CD14-positive monocyte (primary cell): ENCODE measurements around the gene TMEM95. TPM values are rescaled to one million over a fixed set of nuclear protein-coding genes. Genes with fewer than 3 reads are reported as not detected.
A peak's percentile ranks its signal among the peaks of the same experiment; 100 is the strongest.

ENCODE experiments used
- DNase-seq, 3 donors: peaks; one replicate each; pipeline ENCODE4 v3.0.0-alpha.2; 2011 to 2022
- H2AFZ ChIP-seq: 2 replicates; pipeline ENCODE4 v1.6.0; 2012; ENCODE audit warnings: mild to moderate bottlenecking, low read depth, low read length, inconsistent platforms; ENCODE audit not compliant: insufficient read depth, poor library complexity, severe bottlenecking
- H3K27ac ChIP-seq, 2 donors: 1 replicate in 1 of 2; 2 replicates in 1 of 2; pipeline ENCODE4 v1.5.1; 2012 to 2013; ENCODE audit warnings: low read length in 2 of 2, control low read depth in 1 of 2, inconsistent platforms in 1 of 2, low read depth in 1 of 2, mild to moderate bottlenecking in 1 of 2
- H3K27me3 ChIP-seq, 2 donors: one replicate each; pipeline versions ENCODE4 v1.6.0 to v1.6.1; 2011 to 2013; ENCODE audit warnings: low read length in 2 of 2; ENCODE audit not compliant: control insufficient read depth in 2 of 2, insufficient read depth in 2 of 2
- H3K36me3 ChIP-seq, 2 donors: replicated peaks in 1 of 2; 1 replicate in 1 of 2; 2 replicates in 1 of 2; pipeline versions ENCODE4 v1.5.1 to v1.6.1; 2012 to 2013; ENCODE audit warnings: low read length in 2 of 2, control low read depth in 1 of 2, inconsistent platforms in 1 of 2, mild to moderate bottlenecking in 1 of 2; ENCODE audit not compliant: insufficient read depth in 2 of 2, control insufficient read depth in 1 of 2
- H3K4me1 ChIP-seq, 2 donors: 1 replicate in 1 of 2; 2 replicates in 1 of 2; pipeline versions ENCODE4 v1.5.1 to v1.6.1; 2012 to 2013; ENCODE audit warnings: low read length in 2 of 2, control low read depth in 1 of 2, inconsistent platforms in 1 of 2, mild to moderate bottlenecking in 1 of 2, moderate library complexity in 1 of 2; ENCODE audit not compliant: insufficient read depth in 2 of 2, control insufficient read depth in 1 of 2
- H3K4me2 ChIP-seq: replicated peaks from 2 replicates; pipeline ENCODE3; 2012; ENCODE audit warnings: low read length, moderate library complexity, mild to moderate bottlenecking; ENCODE audit not compliant: poor library complexity, severe bottlenecking; ENCODE audit errors: extremely low read depth
- H3K4me3 ChIP-seq, 3 experiments: fragments of 200-600 bp in 1 of 3; sonication (generic) in 1 of 3; replicated peaks in 1 of 3; 1 replicate in 2 of 3; 2 replicates in 1 of 3; pipeline ENCODE4 v1.5.1; 2011 to 2013; ENCODE audit warnings: low read length in 3 of 3, mild to moderate bottlenecking in 3 of 3, control low read depth in 2 of 3, low read depth in 2 of 3, inconsistent platforms in 1 of 3, moderate library complexity in 1 of 3
- H3K79me2 ChIP-seq: 2 replicates; pipeline ENCODE4 v1.6.0; 2012; ENCODE audit warnings: mild to moderate bottlenecking, control low read depth, inconsistent platforms, low read length, moderate library complexity; ENCODE audit not compliant: insufficient read depth
- H3K9ac ChIP-seq: 2 replicates; pipeline ENCODE4 v1.6.0; 2017; ENCODE audit warnings: low read length, mild to moderate bottlenecking; ENCODE audit not compliant: insufficient read depth, poor library complexity, severe bottlenecking
- H3K9me3 ChIP-seq, 2 donors: replicated peaks in 1 of 2; 1 replicate in 1 of 2; 2 replicates in 1 of 2; pipeline versions ENCODE4 v1.5.1 to v1.6.1; 2012 to 2013; ENCODE audit warnings: low read length in 2 of 2, control low read depth in 1 of 2; ENCODE audit not compliant: control insufficient read depth in 1 of 2, insufficient read depth in 1 of 2
- H4K20me1 ChIP-seq: 2 replicates; pipeline ENCODE4 v1.6.0; 2012; ENCODE audit warnings: mild to moderate bottlenecking, low read length, control low read depth, moderate library complexity; ENCODE audit not compliant: insufficient read depth
- H3K27ac Mint-ChIP-seq, 7 donors: one replicate each; pipeline ENCODE4 v1.8.0; 2020; ENCODE audit warnings: mild to moderate bottlenecking in 7 of 7, mixed read lengths in 7 of 7, moderate library complexity in 6 of 7, inconsistent platforms in 2 of 7
- H3K27me3 Mint-ChIP-seq, 3 donors: one replicate each; pipeline ENCODE4 v1.8.0; 2021 to 2022; ENCODE audit warnings: low read depth in 3 of 3, mild to moderate bottlenecking in 3 of 3, mixed read lengths in 3 of 3, moderate library complexity in 3 of 3, inconsistent platforms in 1 of 3
- H3K36me3 Mint-ChIP-seq, 2 donors: one replicate each; pipeline ENCODE4 v1.8.0; 2020; ENCODE audit warnings: mixed read lengths in 2 of 2, inconsistent platforms in 1 of 2, mild to moderate bottlenecking in 1 of 2
- H3K4me1 Mint-ChIP-seq: one replicate; pipeline ENCODE4 v1.8.0; 2020; ENCODE audit warnings: mild to moderate bottlenecking, mixed read lengths
- H3K4me3 Mint-ChIP-seq, 2 donors: one replicate each; pipeline ENCODE4 v1.8.0; 2020; ENCODE audit warnings: mild to moderate bottlenecking in 2 of 2, mixed read lengths in 2 of 2, moderate library complexity in 1 of 2
- H3K9me3 Mint-ChIP-seq, 7 donors: one replicate each; pipeline ENCODE4 v1.8.0; 2020 to 2022; ENCODE audit warnings: mixed read lengths in 7 of 7, mild to moderate bottlenecking in 6 of 7, moderate library complexity in 6 of 7, inconsistent platforms in 2 of 7
- WGBS: methylation state at CpG from one replicate; pipeline ENCODE4 v1.1.5; 2013; ENCODE audit warnings: missing lambda C conversion rate; ENCODE audit not compliant: insufficient coverage; 5-methylcytosine and 5-hydroxymethylcytosine counted together
- intact Hi-C, 2 donors: fragments of 100-400 bp; cut with micrococcal nuclease; formaldehyde crosslinking; loops; one replicate each; pipeline versions ENCODE4 v1.15.0 to v1.15.1; 2023
- polyA plus RNA-seq, 3 donors: library from polyadenylated mRNA; depleted of rRNA in 1 of 3; unstranded in 2 of 3; stranded (reverse) in 1 of 3; fragments of 300-500 nt in 2 of 3; fragments of >200 nt in 1 of 3; fragmentation: Illumina TruSeq in 2 of 3; gene quantifications; 1 replicate in 2 of 3; 2 replicates in 1 of 3; pipeline ENCODE4 v1.2.3, GENCODE V29; 2012 to 2021
- TF ChIP-seq, protein P1 (sequence below): fragments of 200-600 bp; IDR thresholded peaks from one replicate; pipeline ENCODE4 v1.8.0; 2022; ENCODE audit warnings: antibody characterized with exemption, mild to moderate bottlenecking

Gene TMEM95
- polyA plus RNA-seq, 3 donors, result not detected

DNA sequence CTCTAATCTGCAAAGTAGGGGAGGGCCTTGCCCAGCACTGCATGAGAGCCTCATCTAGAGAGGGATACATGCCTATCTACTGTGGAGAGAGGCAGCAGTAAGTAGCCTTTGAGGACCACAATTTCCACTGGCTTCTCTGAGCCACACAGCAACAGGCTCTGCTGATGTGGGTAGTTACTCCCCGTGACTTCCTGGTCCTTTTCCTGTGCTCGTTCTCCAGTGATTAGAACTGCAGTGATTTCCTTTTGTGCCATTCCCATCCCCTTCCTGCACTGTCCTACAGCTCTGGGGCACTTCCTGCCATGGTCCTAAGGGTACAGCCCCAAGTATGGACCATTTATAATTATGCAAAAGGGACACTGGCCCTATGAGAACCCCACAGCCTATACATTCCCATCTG is 36.4 kb downstream of the TMEM95 start:
- Mint-ChIP-seq H3K4me1 (peaks cover 15% of the 10 kb centered on the region), H3K36me3 (peaks cover 49 to 61% of the 10 kb centered on the region in 2 donors), H3K4me3 (no peak overlapping the region), H3K9me3 (peaks cover 0 to 2% (median 0%) of the 10 kb centered on the region in 7 donors), H3K27me3 (peaks cover under 1 to 5% (median 3%) of the 10 kb centered on the region in 3 donors), H3K27ac (no peak overlapping the region)
- H3K27me3 ChIP-seq, result no peaks in the 10 kb centered on the region
- intact Hi-C loops, result loop anchor here in 1 of 2 donors (5.0 kb wide), 1 partner anchor 39 kb away; the partner anchor contains the start of gene KCTD11
- no peak overlapping the region for H3K27ac ChIP-seq
- H3K9ac ChIP-seq, result no peak overlapping the region
- DNase-seq, result no peak
- no peaks in the 10 kb centered on the region for H3K79me2 ChIP-seq
- peaks cover 31 to 52% of the 10 kb centered on the region in 2 donors for H3K36me3 ChIP-seq
- WGBS, result 29% methylated on average over 2 of the region's 2 CpGs
- TF ChIP-seq, protein P1, sequence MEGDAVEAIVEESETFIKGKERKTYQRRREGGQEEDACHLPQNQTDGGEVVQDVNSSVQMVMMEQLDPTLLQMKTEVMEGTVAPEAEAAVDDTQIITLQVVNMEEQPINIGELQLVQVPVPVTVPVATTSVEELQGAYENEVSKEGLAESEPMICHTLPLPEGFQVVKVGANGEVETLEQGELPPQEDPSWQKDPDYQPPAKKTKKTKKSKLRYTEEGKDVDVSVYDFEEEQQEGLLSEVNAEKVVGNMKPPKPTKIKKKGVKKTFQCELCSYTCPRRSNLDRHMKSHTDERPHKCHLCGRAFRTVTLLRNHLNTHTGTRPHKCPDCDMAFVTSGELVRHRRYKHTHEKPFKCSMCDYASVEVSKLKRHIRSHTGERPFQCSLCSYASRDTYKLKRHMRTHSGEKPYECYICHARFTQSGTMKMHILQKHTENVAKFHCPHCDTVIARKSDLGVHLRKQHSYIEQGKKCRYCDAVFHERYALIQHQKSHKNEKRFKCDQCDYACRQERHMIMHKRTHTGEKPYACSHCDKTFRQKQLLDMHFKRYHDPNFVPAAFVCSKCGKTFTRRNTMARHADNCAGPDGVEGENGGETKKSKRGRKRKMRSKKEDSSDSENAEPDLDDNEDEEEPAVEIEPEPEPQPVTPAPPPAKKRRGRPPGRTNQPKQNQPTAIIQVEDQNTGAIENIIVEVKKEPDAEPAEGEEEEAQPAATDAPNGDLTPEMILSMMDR, result no peak
- no peak overlapping the region for H3K4me2 ChIP-seq
- no peak overlapping the region for H3K4me3 ChIP-seq
- H2AFZ ChIP-seq, result no peak overlapping the region
- H3K9me3 ChIP-seq, result no peaks in the 10 kb centered on the region
- H4K20me1 ChIP-seq, result no peaks in the 10 kb centered on the region
- peaks cover 15 to 19% of the 10 kb centered on the region in 2 donors for H3K4me1 ChIP-seq

DNA sequence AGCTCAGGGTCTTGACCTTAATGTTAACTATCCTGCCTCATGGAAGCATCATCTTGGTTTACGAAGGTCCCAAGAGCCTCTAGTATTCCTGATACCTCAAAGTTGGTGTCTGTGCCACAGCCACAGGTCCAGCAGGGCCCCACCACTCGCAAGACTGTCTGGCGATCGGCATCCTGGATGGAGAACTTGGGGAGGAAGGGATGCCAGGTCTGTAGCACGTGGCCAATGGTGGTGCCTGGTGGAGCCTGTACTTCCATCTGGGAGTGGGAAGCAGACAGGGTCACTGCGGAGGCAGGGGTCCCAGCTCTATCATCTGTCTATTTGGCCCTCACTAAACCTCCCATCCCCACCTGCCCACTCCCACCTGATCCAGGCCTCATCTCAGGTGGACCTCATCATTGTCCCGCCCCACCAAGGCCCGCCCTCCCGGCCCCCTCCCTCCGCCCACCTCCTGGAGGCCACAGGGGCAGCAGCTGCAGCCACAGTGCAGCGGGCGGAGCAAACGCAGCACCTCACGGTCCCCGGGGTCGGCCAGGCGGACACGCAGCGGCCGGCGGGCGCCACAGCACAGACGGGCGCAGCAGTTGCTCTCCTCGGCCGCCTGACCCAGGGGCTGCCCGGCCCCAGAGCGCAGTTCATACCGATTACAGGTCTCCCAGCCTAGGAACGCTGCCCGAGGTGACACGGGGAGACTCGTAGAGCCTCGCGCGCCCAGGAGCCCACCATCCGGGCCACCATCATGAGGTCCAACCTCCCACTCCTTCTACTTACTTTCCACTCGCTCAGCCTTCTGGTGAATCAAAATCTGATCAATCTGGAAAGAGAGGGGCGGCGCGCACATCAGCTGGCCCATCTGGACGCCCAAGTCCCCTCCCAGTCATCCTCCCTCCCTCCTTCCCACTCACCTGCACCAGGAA is 38.0 kb downstream of the TMEM95 start:
- Mint-ChIP-seq H3K36me3 (peaks cover 43 to 49% of the 10 kb centered on the region in 2 donors), H3K9me3 (peaks cover 0 to 2% (median 0%) of the 10 kb centered on the region in 7 donors), H3K27ac (no peak overlapping the region), H3K4me1 (peaks cover 15% of the 10 kb centered on the region), H3K4me3 (peak overlapping the region; percentile 31 to 48), H3K27me3 (peaks cover 0 to 5% (median 3%) of the 10 kb centered on the region in 3 donors)
- Histone ChIP-seq H4K20me1 (no peaks in the 10 kb centered on the region), H2AFZ (peak overlapping the region; percentile 97), H3K79me2 (no peaks in the 10 kb centered on the region), H3K27me3 (no peaks in the 10 kb centered on the region), H3K4me2 (peak overlapping the region; percentile 99), H3K36me3 (peaks cover 31 to 48% of the 10 kb centered on the region in 2 donors), H3K27ac (no peak overlapping the region), H3K9me3 (no peaks in the 10 kb centered on the region), H3K4me1 (peaks cover 15 to 19% of the 10 kb centered on the region in 2 donors), H3K9ac (peak overlapping the region; percentile 27), H3K4me3 (peak overlapping the region in 2 of 3 experiments; percentile 79 to 94)
- DNase-seq, result no peak
- intact Hi-C loops, result loop anchor here in 1 of 2 donors (5.0 kb wide), 1 partner anchor 41 kb away; the partner anchor contains the start of gene KCTD11
- WGBS, result 94% methylated on average over 23 of the region's 42 CpGs
- TF ChIP-seq, protein P1, result no peak
